HPDE6-E6E7 (cell line): ENCODE data around the gene NELL1.

Experiments used
- DNase-seq: peaks from one replicate; pipeline ENCODE4 v3.0.0; 2011; ENCODE audit warnings: missing footprints; ENCODE audit errors: extremely low spot score

NELL1 gene

DNA sequence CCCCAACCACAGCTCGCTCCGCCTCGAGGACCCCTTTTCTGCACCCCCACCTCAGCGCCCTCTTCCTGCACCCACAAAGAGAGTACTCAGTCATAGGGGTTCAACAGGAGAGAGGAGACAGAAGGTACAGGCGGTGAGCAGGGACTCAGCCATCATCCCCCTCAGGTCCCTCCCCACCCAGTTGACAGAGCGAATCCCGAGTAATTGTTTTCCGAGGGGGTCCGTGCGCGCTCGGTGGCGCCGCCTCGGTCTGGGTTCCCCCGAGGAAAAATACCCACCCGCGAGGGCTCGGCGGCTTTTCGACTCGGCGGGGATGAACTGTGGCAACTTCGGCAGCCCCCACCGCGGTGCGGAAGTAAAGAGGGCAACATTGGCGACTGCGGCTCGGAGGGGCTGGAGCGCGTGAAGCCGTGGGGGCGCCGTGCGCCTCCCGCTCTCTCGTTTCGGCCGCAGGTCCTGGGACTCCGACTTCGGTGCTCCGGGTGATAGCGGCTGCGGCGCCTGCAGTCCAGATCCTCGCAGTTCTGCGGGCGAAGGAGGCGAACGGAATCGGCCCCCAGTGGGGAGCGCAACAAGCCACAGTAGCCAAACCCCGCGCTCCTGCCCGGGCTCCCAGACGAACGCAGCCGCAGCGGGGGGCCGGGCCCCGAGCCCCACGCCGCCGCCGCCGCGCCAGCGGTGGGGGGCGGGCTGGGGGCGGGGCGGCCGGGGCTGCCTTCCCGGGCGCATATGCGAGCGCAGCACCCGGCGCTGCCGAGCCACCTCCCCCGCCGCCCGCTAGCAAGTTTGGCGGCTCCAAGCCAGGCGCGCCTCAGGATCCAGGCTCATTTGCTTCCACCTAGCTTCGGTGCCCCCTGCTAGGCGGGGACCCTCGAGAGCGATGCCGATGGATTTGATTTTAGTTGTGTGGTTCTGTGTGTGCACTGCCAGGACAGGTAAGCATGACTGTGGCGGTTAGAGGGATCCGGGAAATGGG is at the start of gene NELL1:
NELL1 (plus strand) TSS at position 743 of the 976 bp plus-strand sequence.
- DNase-seq = no peak

GRCh38 chr11:20620988-20621387 is 48.4 kb upstream of the NELL1 start:
- DNase-seq = no peak

DNA sequence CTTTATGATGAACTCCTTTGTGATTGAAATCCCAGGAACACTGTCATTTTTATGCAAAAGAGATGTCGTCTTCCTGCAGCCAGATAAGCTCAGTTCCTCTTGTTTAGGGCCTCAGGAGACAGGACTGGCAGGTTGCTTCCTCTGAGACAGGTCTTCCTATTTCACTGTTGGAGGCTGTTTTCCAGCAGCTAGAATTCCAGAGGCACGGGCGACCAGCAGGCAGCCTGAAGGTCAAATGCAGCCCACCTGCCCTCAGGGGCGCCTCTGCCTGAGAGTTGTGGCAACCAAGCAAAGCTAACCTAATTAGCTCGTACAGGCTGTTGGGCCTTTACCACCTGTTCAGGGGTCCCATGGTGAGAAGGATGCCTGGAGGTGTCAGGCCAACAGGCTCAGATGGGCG is 47.7 kb upstream of the NELL1 start:
- no peak for DNase-seq

- no peak for DNase-seq
Observed at GRCh38 chr11:20623252-20623651, 46.1 kb upstream of the NELL1 start.

DNA sequence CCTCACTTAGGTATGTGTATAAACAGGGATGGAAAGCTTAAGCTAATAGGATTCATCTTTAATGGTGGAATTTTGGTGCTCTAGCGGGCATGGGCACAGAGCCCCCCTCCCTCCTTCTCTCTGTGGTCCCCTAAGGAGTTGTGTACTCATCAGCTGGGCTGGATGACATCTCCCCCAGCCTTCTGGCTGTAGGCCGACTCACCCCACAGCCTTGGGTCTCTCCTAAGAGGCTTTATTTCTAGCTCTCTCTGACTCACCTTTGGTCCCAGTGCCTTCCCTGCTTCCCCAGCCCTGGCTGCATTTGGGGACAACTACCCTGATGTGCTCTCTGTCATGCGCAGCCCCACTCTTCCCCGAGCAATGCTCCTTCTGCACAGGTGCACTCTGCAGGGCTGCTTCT is 43.1 kb upstream of the NELL1 start:
- DNase-seq = no peak

DNA sequence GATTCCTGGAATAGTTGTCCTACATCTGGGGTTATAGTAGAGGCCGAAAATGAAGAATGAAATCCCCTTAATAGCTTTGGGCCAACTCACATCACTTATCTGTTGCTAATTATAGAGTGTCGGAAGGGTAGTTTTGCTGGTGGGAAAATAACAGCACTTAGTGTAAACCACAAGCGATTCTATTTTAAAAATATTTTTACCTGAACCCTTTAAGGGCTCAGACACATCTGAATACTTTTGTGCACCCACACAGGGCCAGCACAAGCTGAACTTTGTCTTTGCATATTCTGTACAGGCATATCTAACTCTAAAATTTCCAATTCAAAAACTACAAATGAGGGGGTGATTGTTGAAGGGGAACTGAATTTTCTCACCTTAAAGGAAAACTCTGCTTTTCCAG is 42.4 kb upstream of the NELL1 start:
- no peak for DNase-seq

- no peak for DNase-seq
Observed at GRCh38 chr11:20627701-20628100, 41.7 kb upstream of the NELL1 start.

DNA sequence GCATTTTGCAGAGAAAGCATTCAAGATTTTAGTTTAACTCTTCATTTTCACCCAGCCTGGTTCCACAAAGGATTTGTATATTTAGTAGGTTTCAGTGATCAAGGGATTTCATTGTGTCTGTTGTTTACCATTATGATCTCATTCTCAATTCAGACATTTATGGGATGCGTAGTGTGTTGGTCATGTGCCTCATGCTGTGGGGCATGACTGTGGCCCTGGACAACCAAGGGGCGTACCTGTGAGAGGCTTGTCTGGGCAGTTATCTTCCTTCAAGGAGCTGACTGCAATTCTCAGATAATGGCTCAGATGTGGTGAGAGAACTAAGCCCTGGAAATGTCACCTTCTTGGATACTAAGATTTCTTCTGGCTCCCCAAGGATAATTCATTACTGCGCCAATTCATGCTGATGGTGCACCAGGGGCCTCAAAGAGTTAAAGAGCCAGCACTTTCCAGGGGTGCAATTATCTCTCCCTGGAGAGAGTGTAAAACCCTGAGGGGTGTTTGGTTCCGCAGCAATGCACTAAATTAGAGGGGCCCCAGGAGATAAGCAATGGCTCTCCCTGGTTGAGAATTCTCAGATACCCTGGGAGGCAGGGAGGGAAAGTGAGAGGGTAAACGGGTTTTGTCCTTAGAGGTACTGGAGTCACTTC is 37.7 kb upstream of the NELL1 start:
- DNase-seq = peak; percentile 29

DNA sequence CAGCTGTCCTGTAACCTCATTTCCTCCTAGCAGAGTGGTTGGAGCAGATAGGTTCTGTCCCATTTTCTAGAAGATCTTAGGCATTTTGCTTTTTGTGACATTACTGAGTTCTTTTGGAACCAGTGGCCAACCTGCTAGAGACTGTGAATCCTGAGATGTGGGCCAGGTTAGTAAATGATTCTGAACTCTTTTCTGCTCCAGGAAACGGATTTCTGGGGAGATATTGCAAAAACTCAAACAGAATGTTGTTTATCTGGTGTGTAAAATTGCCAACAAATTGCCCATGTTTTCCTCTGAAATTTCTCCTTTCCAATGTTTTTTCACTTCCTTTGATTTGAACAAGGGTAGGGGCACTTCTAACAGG is 37.2 kb upstream of the NELL1 start:
- no peak for DNase-seq

GRCh38 chr11:20634044-20634443 is 35.3 kb upstream of the NELL1 start:
- DNase-seq = no peak

DNA sequence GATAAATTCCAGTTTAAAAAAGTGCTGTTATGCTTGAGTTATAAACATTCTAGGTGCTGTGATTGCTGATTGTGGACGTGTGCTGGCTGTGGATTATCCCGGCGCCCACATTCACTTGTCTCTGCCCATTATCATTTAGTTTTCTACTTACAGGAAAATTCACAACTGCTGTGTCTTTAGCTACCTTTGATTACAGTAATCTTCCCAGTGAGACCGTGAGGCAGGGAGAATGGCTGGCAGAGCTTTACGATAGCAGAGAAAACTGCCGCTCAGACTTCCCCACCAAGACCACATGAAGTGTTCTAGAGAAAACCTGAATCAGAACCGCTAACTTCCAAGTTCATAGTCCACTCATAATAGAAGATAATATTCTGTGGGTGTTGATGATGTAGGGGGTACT is 34.6 kb upstream of the NELL1 start:
- DNase-seq = no peak

DNA sequence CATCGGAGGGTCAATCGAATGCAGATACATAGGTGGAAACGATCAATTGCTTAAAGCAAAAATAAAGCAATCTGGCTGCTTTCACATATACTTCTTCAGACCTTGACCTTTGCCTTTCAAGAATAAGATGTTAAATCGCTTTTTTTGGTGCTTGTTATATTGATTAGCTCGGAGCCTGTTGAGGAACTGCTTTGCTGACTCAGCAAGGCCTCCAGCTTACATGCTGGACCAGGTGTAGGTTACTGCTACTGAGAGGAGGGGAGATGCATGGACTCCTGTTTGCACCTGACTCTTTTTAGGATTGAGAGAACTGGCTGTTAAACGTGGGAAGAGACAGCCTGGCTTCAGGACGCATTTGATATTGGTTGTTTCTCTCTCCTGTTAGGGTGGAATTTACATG is 31.3 kb upstream of the NELL1 start:
- no peak for DNase-seq

DNA sequence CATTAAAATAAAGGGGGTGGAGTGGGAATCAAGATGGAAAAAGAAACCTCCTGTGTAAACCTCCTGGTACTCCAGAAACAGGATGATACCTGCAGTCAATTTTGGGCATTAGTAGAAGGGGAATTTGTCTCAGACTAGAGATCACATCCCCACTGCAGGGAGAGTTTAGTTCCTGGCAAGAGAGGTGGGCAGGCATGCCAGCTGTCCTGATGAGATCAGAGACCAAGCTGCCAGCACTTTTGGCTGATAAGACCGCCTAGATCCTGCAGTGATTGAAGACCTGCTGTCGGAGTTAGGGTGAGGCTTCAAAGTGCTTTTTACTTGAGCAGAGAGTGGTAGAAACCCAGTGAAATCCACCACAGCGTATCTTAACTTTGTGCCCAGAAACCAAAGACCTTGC is 29.7 kb upstream of the NELL1 start:
- no peak for DNase-seq

DNA sequence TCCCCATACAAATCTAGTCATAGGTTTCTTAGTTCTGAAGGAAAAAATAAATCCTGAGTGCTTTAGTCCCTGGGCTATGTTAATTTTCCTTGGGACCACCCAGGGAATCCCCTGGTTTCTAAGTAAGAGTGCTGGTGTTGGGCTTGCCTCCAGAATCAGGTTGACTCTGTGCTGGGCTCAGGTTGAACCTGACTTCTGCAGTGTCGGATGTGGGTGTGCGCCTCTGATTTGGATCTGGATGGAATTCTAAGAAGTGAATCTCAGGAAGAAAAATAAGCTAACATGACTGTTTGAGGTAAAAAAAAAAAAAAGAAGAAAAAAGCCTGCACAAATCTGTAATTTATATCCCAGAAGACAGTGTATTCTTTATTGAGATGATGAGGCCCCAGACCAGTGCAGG is 29.0 kb upstream of the NELL1 start:
- DNase-seq = no peak

DNA sequence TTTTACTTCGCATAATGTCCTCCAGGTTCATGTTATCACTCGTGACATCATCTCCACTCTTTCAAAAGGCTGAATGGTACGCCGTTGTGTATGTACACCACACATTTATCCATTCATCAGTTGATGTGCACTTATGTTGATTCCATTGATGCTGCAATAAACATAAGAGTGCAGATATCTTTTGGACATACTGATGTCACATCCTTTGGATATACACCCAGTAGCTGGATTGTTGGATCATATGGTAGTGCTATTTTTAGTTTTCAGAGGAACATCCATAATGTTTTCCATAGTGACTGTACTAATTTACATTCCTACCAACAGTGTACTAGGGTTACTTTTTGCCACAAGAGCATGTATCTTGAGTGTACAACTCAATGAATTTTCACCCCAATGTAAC is 25.0 kb upstream of the NELL1 start:
- DNase-seq = no peak

DNA sequence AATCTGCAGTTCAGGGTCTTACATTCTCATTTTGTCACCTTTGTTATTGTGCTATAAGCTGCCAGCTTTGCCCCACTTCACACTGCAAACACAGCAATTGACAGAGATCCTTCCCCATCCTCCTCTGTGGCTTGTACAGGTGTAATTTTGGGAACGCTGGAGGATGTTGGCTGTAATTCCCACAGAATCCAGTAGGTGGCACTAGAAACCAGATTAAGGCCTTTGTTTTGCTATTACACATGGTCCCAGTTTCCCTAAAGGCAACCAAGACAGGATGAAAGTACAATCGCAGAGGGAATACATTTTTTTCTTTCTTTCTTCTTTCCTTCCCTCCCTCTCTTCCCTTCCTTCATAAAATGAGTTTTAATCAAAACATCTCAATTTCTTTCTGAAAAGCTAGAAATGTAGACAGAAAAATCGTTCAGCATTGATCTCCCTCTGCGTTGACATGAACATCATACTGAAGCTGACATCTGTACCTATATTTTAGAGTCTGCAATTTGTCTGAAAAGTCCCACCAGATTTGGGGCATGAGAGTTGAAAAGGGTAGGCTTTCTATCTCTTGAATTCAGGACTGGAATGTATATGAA is 21.3 kb upstream of the NELL1 start:
- DNase-seq = peak; percentile 45

GRCh38 chr11:20652150-20652806 is 17.1 kb upstream of the NELL1 start:
- DNase-seq = no peak

- no peak for DNase-seq
Observed at GRCh38 chr11:20654038-20654437, 15.3 kb upstream of the NELL1 start.

DNA sequence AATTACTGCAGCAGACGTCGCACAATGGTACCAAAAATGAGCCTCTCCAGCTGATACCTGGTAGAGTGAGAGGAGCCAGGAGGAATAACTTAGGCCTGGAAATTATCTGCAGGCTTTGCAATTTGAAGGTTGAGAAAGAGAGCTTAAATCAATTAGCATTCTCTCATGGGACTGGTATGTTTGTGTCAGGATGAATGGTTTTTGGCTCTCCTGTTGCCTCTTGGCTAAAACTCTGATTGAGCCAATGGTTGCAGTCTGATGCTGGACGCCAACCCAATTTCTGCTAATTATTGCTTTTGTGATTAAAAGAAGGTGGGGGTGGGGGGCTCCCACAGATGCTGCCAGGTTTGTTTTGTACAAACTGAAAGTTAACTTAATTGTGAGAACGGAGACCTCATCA is 12.5 kb upstream of the NELL1 start:
- no peak for DNase-seq

DNA sequence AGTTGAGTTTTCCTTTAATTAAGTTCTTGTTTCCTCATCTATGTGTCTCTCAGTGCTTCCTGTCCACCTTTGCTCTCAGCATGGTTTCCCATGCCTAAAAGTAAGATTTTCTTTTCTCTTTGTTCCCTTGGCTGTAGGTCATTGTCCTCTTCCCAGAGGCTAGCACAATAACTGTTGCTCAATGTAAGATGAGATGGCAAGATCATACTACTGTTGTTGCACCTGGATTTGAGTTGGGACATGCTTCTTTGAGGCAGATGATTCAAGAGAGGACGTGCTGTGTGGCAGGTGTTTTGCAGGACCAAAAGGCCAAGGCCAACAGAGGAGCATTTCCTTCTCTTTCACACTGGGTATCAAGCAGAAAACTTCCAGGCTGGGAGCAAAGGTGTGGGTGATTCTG is 11.3 kb upstream of the NELL1 start:
- DNase-seq = no peak

- DNase-seq = no peak
Observed at GRCh38 chr11:20661445-20661844, 7.9 kb upstream of the NELL1 start.

DNA sequence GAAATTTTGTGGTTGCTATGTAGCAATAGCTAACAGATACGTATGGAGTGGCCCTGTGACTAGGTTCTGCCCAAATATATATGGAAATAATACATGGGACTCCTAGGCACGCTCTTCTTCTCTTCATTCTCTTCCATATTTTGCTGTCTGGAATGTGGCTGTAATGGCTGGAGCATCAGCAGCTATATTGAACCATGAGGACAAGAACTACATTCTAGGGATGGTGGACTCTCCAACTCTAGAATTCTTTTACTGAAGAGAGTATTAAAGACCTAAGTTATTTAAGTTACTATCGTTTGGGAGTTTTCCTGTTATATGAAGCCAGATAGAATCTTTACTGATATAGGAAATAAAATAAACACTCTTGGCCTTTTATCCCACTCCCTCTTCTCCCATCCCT is 7.5 kb upstream of the NELL1 start:
- DNase-seq = no peak
